HEK293 (cell line): ENCODE data around the gene DNMT3L.

Experiments
- GLI2 ChIP-seq: fragments of 450-650 bp; formaldehyde crosslinking; IDR thresholded peaks from 2 replicates; pipeline ENCODE4; 2017; ENCODE audit warnings: missing biosample characterization, missing genetic modification characterization, low read depth, borderline replicate concordance
- GLI4 ChIP-seq: fragments of 450-650 bp; formaldehyde crosslinking; IDR thresholded peaks from 2 replicates; pipeline ENCODE4 v1.5.1; 2016; ENCODE audit warnings: missing biosample characterization, missing genetic modification characterization
- GLIS1 ChIP-seq: fragments of 450-650 bp; formaldehyde crosslinking; IDR thresholded peaks from 2 replicates; pipeline ENCODE4 v1.5.1; 2016; ENCODE audit warnings: missing biosample characterization, missing genetic modification characterization
- GLIS2 ChIP-seq: fragments of 450-650 bp; formaldehyde crosslinking; IDR thresholded peaks from 2 replicates; pipeline ENCODE4 v1.5.1; 2016; ENCODE audit warnings: missing biosample characterization, missing genetic modification characterization
- HOXA7 ChIP-seq: sonication (generic); formaldehyde crosslinking; IDR thresholded peaks from 2 replicates; pipeline ENCODE4 v1.8.1; 2022; ENCODE audit warnings: missing genetic modification reagents, borderline replicate concordance
- INSM2 ChIP-seq: fragments of 450-650 bp; formaldehyde crosslinking; IDR thresholded peaks from 2 replicates; pipeline ENCODE4 v1.5.1; 2016; ENCODE audit warnings: missing biosample characterization, missing genetic modification characterization
- SALL2 ChIP-seq: fragments of 450-650 bp; formaldehyde crosslinking; IDR thresholded peaks from 2 replicates; pipeline ENCODE4 v1.5.0; 2017; ENCODE audit warnings: missing biosample characterization, mild to moderate bottlenecking, missing genetic modification characterization, borderline replicate concordance
- SP2 ChIP-seq: fragments of 450-650 bp; formaldehyde crosslinking; IDR thresholded peaks from 2 replicates; pipeline ENCODE4 v1.5.1; 2016; ENCODE audit warnings: missing biosample characterization, missing genetic modification characterization
- ZBTB20 ChIP-seq: fragments of 450-650 bp; formaldehyde crosslinking; IDR thresholded peaks from 2 replicates; pipeline ENCODE4 v1.5.1; 2016; ENCODE audit warnings: missing biosample characterization, missing genetic modification characterization
- ZBTB48 ChIP-seq: fragments of 450-650 bp; formaldehyde crosslinking; IDR thresholded peaks from 2 replicates; pipeline ENCODE4 v1.5.1; 2016; ENCODE audit warnings: missing biosample characterization, missing genetic modification characterization
- ZNF10 ChIP-seq: fragments of 450-650 bp; formaldehyde crosslinking; IDR thresholded peaks from 2 replicates; pipeline ENCODE4 v1.5.1; 2017; ENCODE audit warnings: missing biosample characterization, missing genetic modification characterization
- ZNF114 ChIP-seq: fragments of 450-650 bp; formaldehyde crosslinking; IDR thresholded peaks from 2 replicates; pipeline ENCODE4 v1.5.0; 2017; ENCODE audit warnings: missing biosample characterization, missing genetic modification characterization
- ZNF133 ChIP-seq: fragments of 450-650 bp; formaldehyde crosslinking; IDR thresholded peaks from 2 replicates; pipeline ENCODE4 v1.5.1; 2016; ENCODE audit warnings: missing biosample characterization, missing genetic modification characterization
- ZNF274 ChIP-seq, 2 experiments: fragments of 200-500 bp in 1 of 2; fragments of 450-650 bp in 1 of 2; sonication (Bioruptor generic) in 1 of 2; formaldehyde crosslinking in 1 of 2; IDR thresholded peaks; 2 replicates each; pipeline versions ENCODE4 v1.5.1 to v1.6.1; 2014 to 2016; ENCODE audit warnings: borderline replicate concordance in 1 of 2, inconsistent platforms in 1 of 2, low read length in 1 of 2, missing biosample characterization in 1 of 2, missing genetic modification characterization in 1 of 2
- ZNF433 ChIP-seq: fragments of 450-650 bp; formaldehyde crosslinking; IDR thresholded peaks from 2 replicates; pipeline ENCODE4 v1.5.1; 2016; ENCODE audit warnings: missing biosample characterization, missing genetic modification characterization, low read depth
- ZNF501 ChIP-seq: fragments of 450-650 bp; formaldehyde crosslinking; IDR thresholded peaks from 2 replicates; pipeline ENCODE4 v1.5.1; 2016; ENCODE audit warnings: missing biosample characterization, missing genetic modification characterization
- ZNF530 ChIP-seq: fragments of 450-650 bp; formaldehyde crosslinking; IDR thresholded peaks from 2 replicates; pipeline ENCODE4 v1.5.1; 2016; ENCODE audit warnings: low read depth, missing biosample characterization, missing genetic modification characterization
- ZNF558 ChIP-seq: fragments of 450-650 bp; formaldehyde crosslinking; IDR thresholded peaks from 2 replicates; pipeline ENCODE4 v1.5.1; 2016; ENCODE audit warnings: missing biosample characterization, missing genetic modification characterization
- ZNF660 ChIP-seq: fragments of 450-650 bp; IDR thresholded peaks from 2 replicates; pipeline ENCODE4 v1.5.1; 2018; ENCODE audit warnings: missing biosample characterization, mild to moderate bottlenecking, missing genetic modification characterization
- ZNF692 ChIP-seq: fragments of 450-650 bp; formaldehyde crosslinking; IDR thresholded peaks from 2 replicates; pipeline ENCODE4 v1.5.1; 2016; ENCODE audit warnings: missing biosample characterization, missing genetic modification characterization
- ZNF76 ChIP-seq: fragments of 450-650 bp; formaldehyde crosslinking; IDR thresholded peaks from 2 replicates; pipeline ENCODE4; 2016; ENCODE audit warnings: low read depth, missing biosample characterization, missing genetic modification characterization, borderline replicate concordance
- ZNF785 ChIP-seq: fragments of 450-650 bp; formaldehyde crosslinking; IDR thresholded peaks from 2 replicates; pipeline ENCODE4 v1.5.1; 2016; ENCODE audit warnings: missing biosample characterization, missing genetic modification characterization
- ZSCAN23 ChIP-seq: fragments of 450-650 bp; formaldehyde crosslinking; IDR thresholded peaks from 2 replicates; pipeline ENCODE4 v1.5.1; 2016; ENCODE audit warnings: missing biosample characterization, missing genetic modification characterization
- TF ChIP-seq, protein P1 (sequence below): fragments of 450-650 bp; formaldehyde crosslinking; IDR thresholded peaks from 2 replicates; pipeline ENCODE4 v1.5.1; 2016; ENCODE audit warnings: missing biosample characterization, missing genetic modification characterization
- TF ChIP-seq, protein P2 (sequence below): fragments of 450-650 bp; formaldehyde crosslinking; IDR thresholded peaks from 2 replicates; pipeline ENCODE4 v1.5.1; 2016; ENCODE audit warnings: missing biosample characterization, missing genetic modification characterization
- TF ChIP-seq, protein P3 (sequence below): fragments of 450-650 bp; formaldehyde crosslinking; IDR thresholded peaks from 2 replicates; pipeline ENCODE4 v1.5.1; 2016; ENCODE audit warnings: missing biosample characterization, missing genetic modification characterization, borderline replicate concordance
- TF ChIP-seq, protein P4 (sequence below): fragments of 450-650 bp; formaldehyde crosslinking; IDR thresholded peaks from 2 replicates; pipeline ENCODE4 v1.5.1; 2017; ENCODE audit warnings: missing biosample characterization, missing genetic modification characterization
- TF ChIP-seq, protein P5 (sequence below): fragments of 450-650 bp; formaldehyde crosslinking; IDR thresholded peaks from 2 replicates; pipeline ENCODE4 v1.5.1; 2016; ENCODE audit warnings: missing biosample characterization, missing genetic modification characterization

The DNMT3L gene

GRCh38 chr21:44300262-44300959 is 38.7 kb upstream of the DNMT3L start (continued):
- TF ChIP-seq ZNF76, result peak; percentile 23; the same call in 1 of the 2 replicates
- TF ChIP-seq, protein P1, sequence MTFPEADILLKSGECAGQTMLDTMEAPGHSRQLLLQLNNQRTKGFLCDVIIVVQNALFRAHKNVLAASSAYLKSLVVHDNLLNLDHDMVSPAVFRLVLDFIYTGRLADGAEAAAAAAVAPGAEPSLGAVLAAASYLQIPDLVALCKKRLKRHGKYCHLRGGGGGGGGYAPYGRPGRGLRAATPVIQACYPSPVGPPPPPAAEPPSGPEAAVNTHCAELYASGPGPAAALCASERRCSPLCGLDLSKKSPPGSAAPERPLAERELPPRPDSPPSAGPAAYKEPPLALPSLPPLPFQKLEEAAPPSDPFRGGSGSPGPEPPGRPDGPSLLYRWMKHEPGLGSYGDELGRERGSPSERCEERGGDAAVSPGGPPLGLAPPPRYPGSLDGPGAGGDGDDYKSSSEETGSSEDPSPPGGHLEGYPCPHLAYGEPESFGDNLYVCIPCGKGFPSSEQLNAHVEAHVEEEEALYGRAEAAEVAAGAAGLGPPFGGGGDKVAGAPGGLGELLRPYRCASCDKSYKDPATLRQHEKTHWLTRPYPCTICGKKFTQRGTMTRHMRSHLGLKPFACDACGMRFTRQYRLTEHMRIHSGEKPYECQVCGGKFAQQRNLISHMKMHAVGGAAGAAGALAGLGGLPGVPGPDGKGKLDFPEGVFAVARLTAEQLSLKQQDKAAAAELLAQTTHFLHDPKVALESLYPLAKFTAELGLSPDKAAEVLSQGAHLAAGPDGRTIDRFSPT (tag by site-specific recombination), result no peak
- TF ChIP-seq ZNF660 (tag by site-specific recombination), result no peak; the same call in 1 of the 2 replicates
- TF ChIP-seq HOXA7 (CRISPR knock-in tag), result no peak
- peak; percentile 83 for TF ChIP-seq SP2 (tag by site-specific recombination)
- no peak for TF ChIP-seq ZNF558 (tag by site-specific recombination)
- no peak for TF ChIP-seq ZBTB48 (tag by site-specific recombination)
- TF ChIP-seq ZNF433, result no peak
- peak; percentile 57 for TF ChIP-seq ZBTB20 (tag by site-specific recombination)
- no peak for TF ChIP-seq ZNF530 (tag by site-specific recombination)
- peak; percentile 83 for TF ChIP-seq GLIS1 (tag by site-specific recombination)
- TF ChIP-seq, protein P2, sequence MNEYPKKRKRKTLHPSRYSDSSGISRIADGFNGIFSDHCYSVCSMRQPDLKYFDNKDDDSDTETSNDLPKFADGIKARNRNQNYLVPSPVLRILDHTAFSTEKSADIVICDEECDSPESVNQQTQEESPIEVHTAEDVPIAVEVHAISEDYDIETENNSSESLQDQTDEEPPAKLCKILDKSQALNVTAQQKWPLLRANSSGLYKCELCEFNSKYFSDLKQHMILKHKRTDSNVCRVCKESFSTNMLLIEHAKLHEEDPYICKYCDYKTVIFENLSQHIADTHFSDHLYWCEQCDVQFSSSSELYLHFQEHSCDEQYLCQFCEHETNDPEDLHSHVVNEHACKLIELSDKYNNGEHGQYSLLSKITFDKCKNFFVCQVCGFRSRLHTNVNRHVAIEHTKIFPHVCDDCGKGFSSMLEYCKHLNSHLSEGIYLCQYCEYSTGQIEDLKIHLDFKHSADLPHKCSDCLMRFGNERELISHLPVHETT (tag by site-specific recombination), result no peak
- TF ChIP-seq INSM2, result no peak
- peak; percentile 85 for TF ChIP-seq GLIS2
- TF ChIP-seq ZNF114 (tag by site-specific recombination), result no peak
- TF ChIP-seq ZSCAN23 (tag by site-specific recombination), result no peak
- no peak for TF ChIP-seq GLI2 (tag by site-specific recombination)
- no peak for TF ChIP-seq ZNF274 (IDR thresholded peaks at IDR 0.05; ENCODE audit: low read length)
- TF ChIP-seq ZNF274 (tag by site-specific recombination; IDR thresholded peaks at IDR 0.05; ENCODE audit: borderline replicate concordance), result no peak
- TF ChIP-seq, protein P3, sequence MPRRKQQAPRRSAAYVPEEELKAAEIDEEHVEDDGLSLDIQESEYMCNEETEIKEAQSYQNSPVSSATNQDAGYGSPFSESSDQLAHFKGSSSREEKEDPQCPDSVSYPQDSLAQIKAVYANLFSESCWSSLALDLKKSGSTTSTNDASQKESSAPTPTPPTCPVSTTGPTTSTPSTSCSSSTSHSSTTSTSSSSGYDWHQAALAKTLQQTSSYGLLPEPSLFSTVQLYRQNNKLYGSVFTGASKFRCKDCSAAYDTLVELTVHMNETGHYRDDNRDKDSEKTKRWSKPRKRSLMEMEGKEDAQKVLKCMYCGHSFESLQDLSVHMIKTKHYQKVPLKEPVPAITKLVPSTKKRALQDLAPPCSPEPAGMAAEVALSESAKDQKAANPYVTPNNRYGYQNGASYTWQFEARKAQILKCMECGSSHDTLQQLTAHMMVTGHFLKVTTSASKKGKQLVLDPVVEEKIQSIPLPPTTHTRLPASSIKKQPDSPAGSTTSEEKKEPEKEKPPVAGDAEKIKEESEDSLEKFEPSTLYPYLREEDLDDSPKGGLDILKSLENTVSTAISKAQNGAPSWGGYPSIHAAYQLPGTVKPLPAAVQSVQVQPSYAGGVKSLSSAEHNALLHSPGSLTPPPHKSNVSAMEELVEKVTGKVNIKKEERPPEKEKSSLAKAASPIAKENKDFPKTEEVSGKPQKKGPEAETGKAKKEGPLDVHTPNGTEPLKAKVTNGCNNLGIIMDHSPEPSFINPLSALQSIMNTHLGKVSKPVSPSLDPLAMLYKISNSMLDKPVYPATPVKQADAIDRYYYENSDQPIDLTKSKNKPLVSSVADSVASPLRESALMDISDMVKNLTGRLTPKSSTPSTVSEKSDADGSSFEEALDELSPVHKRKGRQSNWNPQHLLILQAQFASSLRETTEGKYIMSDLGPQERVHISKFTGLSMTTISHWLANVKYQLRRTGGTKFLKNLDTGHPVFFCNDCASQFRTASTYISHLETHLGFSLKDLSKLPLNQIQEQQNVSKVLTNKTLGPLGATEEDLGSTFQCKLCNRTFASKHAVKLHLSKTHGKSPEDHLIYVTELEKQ, result no peak
- no peak for TF ChIP-seq ZNF785 (tag by site-specific recombination)
- TF ChIP-seq, protein P4, sequence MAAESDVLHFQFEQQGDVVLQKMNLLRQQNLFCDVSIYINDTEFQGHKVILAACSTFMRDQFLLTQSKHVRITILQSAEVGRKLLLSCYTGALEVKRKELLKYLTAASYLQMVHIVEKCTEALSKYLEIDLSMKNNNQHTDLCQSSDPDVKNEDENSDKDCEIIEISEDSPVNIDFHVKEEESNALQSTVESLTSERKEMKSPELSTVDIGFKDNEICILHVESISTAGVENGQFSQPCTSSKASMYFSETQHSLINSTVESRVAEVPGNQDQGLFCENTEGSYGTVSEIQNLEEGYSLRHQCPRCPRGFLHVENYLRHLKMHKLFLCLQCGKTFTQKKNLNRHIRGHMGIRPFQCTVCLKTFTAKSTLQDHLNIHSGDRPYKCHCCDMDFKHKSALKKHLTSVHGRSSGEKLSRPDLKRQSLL, result no peak
- TF ChIP-seq GLI4 (tag by site-specific recombination), result no peak
- TF ChIP-seq, protein P5, sequence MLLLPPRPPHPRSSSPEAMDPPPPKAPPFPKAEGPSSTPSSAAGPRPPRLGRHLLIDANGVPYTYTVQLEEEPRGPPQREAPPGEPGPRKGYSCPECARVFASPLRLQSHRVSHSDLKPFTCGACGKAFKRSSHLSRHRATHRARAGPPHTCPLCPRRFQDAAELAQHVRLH, result no peak
- no peak for TF ChIP-seq ZNF501
- TF ChIP-seq ZNF10, result no peak
- TF ChIP-seq SALL2, result no peak
- TF ChIP-seq ZNF133 (tag by site-specific recombination), result no peak
- TF ChIP-seq ZNF692 (tag by site-specific recombination), result no peak
